LoVo (cell line): Measurements from ENCODE around the gene LZTS3.
"Not testable (repeated sequence)": the region's sequence is repeated elsewhere in the genome, so short reads cannot be mapped to it uniquely, and the experiment has no call there.

Experiments used
- DNase-seq: peaks from one replicate; pipeline ENCODE4 v3.0.0-alpha.2; 2016; ENCODE audit warnings: low spot score

LZTS3 gene

DNA sequence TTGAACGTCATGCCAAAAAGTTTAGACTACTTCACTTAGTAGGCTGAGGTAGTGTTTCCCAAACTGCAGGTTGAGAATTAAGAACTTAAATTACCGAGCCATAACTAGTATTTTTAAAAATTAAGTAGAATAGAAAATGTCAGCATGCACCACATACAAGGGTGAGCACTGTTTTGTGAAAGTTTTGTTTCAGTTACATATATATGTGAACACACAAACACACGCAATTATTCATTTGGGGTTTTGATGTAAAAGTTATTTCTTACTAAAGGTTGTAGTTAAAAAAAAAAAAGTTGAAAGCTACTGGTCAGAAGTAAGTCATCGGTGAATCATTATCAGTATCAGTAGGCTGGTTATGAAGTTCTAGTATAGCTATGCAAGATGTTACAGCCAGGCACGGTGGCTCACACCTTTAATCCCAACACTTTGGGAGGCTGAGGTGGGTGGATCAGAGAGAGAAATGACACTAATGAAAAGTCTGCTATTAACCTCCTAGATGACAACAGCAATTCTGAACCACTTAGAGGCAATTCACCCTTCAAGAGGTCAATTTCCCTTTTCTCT lies 37.8 kb downstream of the LZTS3 start:
- no peak for DNase-seq

DNA sequence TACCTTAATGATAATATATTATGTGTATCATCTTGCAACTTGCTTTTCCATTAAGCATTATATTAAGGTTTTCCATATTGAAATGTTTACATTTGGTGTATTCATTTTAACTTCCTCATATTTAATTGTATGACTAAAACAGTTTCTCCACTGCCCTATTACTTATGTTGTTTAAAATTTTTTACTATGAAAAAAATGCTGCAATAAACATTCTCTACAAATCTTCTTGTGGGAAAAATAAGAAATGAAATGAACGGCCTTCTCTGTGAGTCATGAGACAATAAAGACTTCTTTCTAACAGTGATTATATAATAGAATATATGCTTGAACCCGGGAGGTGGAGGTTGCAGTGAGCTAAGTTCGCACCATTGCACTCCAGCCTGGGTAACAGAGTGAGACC lies 39.2 kb downstream of the LZTS3 start:
- DNase-seq, result no peak

DNA sequence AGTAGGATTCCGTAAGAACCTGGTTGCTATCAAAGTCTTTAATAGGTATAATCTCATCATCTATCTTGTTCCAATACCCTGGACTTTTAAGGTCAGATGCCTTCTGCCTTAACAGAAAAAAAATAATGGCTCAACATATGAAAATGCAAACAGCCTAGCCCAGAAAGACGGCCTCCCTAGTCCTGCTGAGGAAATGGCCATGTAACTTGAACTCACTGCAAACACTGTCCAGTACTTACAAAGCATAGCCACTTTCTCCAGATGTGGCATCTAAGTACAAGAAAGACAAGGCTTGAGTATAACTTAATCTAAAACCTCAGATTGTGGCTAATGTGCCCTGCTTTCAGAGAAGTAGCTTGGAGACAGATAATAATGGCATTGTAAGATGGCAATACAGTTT lies 40.2 kb downstream of the LZTS3 start:
- DNase-seq, result no peak

DNA sequence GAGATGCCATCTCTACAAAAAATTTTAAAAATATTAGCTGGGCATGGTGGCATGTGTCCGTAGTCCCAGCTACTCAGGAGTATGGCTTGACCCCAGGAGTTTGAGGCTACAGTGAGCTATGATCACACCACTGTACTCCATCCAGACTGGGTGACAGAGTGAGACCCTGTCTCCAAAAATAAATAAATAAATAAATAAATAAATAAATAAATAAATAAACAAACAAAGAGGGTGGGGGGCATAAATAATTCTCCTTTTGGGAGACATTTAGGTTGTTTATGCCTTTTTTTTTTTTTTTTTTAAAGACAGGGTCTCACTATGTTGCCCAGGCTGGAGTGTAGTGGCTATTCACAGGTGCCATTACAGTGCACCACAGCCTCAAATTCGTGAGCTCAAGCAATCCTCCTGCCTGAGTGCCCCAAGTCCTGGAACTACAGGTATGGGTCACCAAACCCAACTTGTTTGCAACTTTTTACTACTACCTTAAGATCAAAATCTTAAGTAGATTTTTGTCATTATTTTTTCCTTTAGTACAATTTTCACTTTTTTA lies 43.2 kb downstream of the LZTS3 start:
- no peak for DNase-seq

DNA sequence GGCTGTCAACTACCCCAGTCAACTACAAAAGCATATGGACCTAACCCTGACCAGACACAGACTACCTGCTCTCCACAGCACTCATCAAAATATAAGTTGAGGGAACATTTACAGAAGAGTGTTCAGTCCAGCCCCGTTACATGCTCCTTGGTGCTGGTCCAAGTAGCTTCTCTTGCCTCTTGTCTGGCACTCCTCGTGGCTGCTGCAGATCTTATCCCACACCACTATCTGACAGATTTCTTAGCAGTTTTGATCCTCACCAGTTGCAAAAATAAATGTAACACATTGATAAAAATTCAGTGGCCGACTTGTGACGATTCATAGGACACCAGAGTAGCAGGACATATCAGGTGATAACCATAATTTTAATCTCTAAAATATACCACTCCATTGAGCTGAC lies 44.3 kb downstream of the LZTS3 start:
- no peak for DNase-seq

DNA sequence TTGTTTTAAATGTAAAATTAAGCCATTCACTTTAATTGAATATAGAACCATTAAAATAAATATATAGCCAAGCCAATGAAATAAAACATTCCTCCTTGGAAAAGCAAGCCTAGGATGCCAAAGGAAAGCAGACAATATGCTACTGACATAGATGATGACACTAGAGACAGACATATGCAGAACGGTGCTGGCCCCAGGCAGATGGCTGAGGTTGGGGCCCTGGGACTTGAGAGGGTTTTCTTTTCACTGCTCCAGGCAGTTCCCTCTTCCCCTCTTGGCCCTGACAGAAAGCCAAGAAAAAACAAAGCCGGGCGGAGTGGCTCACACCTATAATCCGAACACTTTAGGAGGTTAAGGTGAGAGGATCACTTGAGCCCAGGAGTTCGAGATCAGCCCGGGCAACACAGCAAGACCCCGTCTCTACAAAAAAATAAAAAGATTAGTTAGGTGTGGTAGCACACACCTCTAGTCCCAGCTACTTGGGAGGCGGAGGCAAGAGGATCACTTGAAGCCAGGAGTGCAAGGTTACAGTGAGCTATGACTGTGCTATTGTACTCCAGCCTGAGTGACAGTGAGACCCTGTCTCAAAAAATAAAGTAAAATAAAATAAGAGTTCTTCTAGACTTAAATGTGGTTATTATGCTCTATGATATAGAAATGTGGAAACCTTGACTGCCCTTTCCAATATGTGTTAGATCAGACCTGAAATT lies 44.9 kb downstream of the LZTS3 start:
- DNase-seq, result no peak

DNA sequence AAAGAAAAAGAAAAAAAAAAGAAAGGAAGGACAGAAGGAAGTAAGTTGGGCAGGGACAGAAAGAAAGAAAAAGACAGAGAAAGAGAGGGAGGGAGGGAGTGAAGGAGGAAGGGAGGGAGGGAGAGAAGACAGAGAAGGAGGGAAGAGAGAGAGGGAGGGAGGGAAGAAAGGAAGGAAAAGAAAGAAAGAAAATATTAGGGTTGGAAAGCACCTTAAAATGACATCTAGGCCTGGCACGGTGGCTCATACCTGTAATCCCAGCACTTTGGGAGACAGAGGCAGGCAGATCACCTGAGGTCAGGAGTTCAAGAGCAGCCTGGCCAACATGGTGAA lies 46.9 kb downstream of the LZTS3 start:
- DNase-seq, result no peak

DNA sequence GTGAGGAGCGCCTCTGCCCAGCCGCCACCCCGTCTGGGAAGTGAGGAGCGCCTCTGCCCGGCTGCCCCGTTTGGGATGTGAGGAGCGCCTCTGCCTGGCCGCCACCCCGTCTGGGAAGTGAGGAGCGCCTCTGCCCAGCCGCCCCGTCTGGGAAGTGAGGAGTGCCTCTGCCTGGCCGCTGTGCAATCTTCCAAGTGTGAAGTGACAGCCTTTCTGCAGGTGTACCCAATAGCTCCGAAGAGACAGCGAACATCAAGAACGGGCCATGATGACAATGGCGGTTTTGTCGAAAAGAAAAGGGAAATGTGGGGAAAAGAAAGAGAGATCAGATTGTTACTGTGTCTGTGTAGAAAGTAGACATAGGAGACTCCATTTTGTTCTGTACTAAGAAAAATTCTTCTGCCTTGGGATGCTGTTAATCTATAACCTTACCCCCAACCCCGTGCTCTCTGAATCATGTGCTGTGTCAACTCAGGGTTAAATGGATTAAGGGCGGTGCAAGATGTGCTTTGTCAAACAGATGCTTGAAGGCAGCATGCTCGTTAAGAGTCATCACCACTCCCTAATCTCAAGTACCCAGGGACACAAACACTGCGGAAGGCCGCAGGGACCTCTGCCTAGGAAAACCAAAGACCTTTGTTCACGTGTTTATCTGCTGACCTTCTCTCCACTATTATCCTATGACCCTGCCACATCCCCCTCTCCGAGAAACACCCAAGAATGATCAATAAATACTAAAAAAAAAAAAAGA lies 47.4 kb downstream of the LZTS3 start:
- not testable (repeated sequence) for DNase-seq

DNA sequence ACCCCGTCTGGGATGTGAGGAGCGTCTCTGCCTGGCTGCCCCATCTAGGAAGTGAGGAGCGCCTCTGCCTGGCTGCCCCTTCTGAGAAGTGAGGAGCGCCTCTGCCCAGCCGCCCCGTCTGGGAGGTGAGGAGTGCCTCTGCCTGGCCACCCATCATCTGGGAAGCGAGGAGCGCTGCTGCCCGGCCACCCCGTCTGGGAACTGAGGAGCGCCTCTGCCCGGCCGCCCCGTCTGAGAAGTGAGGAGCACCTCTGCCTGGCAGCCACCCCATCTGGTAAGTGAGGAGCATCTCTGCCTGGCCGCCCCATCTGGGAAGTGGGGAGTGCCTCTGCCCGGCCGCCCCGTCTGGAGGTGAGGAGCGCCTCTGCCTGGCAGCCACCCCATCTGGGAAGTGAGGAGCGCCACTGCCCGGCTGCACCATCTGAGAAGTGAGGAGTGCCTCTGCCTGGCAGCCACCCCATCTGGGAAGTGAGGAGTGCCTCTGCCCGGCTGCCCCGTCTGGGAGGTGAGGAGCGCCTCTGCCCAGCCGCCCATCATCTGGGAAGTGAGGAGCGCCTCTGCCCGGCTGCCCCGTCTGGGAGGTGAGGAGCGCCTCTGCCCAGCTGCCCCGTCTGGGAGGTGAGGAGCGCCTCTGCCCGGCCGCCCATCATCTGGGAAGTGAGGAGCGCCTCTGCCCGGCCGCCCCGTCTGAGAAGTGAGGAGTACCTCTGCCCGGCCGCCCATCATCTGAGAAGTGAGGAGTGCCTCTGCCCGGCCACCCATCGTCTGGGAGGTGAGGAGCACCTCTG lies 48.4 kb downstream of the LZTS3 start:
- DNase-seq, result not testable (repeated sequence)

DNA sequence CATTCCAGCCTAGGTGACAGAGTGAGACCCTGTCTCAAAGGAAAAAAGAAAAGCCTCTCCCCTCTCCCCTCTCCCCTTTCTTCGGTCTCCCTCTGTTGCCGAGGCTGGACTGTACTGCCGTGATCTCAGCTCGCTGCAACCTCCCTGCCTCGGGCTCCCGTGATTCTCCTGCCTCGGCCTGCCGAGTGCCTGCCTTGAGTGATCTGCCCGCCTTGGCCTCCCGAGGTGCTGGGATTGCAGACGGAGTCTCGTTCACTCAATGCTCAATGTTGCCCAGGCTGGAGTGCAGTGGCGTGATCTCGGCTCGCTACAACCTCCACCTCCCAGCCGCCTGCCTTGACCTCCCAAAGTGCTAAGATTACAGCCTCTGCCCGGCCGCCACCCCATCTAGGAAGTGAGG lies 49.2 kb downstream of the LZTS3 start:
- not testable (repeated sequence) for DNase-seq

DNA sequence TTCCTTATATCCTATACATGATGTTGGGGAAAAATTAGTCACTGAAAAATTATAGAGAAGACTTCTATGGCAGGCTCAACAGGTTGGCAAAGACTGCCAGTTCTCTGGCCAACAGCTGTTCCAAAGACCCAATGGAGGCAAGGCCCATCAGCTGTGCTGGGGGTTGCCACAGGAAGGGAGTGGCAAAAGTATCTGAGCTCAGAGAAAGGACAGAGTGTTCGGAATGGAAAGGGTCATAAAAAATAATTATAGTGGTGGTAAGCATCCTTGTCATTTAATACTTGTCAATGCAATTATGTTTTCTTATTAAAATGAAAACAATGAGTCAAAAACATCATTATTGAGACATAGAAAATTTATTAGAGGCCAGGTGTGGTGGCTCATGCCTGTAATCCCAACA lies 49.8 kb downstream of the LZTS3 start:
- DNase-seq, result no peak

DNA sequence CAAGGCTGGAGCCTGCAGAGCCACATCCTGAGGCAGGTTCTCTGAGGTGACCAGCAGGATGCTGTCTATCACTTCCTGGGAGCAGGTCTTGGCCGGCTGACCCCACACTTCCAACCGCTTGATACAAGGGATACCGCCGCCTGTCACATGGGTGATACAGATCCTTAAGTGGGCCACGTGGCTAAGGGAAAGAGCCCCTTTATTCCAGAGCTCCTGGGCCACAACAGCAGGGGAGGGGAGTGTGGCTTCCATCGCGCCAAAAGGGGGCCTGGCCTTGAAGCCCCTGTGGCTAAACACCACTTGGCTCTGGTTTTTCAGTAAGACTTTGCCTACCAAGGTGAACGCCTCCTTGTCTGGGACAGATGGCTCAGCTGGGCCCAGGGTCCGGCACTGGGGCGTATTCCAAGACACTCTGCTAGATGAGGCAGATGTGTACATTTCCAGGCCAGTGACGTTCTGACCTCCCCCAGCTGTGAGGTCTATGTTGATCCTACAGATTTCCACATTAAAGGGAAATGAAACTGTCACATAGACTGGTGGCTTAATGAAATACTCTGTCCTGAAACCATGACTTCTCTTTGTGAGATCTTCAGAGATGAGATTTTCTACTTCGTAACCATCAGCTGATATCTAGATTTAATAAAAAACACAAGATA lies 51.3 kb downstream of the LZTS3 start:
- no peak for DNase-seq

DNA sequence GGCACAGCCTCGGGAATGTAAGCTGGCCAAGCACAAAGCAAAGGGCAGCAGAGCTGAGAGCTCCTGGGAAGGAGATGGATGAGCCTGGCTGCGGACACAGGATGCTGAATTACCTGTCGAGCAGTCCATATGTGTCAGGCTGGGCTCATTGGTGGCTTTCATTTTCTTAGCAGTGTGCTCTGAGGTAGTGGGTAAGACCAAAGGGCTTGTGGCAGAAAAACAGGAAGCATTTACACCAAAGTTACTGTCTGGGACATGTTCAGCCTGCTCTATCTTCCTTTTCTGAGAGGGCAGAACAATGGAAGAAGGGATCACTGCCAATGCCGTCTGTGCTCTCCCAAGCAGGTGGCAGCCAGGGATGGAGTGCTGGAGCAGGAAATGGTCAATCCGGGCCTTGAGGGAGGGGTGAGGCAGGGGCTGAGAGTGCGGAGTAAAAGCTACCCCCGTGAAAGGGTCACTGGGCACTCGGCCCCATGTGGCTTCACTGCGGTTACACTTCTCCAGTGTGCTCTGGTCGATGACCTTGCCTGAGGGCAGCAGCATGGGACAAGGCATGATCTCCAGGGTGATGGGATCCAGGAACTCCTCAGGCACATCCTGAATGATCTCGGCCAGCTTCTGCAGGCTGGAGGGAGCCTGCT lies 52.0 kb downstream of the LZTS3 start:
- no peak for DNase-seq

DNA sequence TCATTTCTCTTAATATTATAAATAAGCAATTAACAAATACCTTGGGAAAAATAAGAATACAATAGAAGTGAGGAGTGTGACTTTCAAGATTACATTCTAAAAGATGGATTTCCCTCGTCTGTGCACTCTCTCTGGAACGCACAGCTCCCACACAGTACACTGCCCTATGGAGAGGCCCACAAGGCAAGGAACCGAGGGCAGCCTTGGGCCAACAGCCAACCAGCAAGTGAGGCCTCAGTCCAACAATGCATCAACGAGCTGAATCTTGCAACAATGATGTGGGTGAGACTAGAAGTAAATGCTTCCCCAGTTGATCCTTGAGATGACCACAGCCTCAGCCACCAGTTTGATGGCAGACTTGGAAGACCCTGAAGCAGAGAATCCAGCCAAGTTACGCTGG lies 54.3 kb downstream of the LZTS3 start:
- no peak for DNase-seq

DNA sequence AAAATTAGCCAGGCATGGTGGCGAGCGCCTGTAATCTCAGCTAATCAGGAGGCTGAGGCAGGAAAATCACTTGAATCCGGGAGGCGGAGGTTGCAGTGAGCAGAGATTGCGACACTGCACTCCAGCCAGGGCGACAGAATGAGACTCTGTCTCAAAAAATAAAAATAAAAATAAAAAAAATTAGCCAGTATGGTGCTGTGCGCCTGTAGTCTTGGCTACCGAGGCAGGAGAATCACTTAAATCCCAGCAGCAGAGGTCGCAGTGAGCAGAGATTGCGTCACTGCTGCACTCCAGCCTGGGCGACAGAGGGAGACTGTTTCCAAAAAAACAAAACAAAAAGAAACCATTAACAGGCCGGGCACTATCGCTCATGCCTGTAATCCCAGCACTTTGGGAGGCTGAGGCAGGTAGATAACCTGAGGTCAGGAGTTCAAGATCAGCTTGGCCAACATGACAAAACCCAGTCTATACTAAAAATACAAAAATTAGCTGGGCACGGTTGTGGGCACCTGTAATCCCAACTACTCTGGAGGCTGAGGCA lies 55.4 kb downstream of the LZTS3 start:
- not testable (repeated sequence) for DNase-seq

DNA sequence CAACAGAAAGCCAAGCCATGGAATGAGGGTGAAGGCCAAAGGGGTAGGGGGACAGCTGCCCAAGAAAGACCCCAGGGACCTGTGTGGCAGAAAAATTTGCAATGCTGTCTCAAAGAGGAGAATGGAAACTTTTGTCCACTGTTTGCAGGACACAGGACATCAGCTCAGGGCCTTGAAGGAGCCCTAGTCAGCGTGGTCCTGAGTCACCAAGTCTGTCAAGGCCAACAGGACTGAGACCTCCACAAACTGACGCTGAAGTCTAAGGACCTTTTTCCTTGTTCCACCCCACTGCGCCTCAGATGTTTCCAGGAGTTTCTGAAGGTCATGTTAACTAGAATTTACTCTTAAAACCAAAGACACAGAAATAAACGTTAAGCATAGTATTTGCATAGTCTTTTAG lies 57.0 kb downstream of the LZTS3 start:
- DNase-seq, result no peak

DNA sequence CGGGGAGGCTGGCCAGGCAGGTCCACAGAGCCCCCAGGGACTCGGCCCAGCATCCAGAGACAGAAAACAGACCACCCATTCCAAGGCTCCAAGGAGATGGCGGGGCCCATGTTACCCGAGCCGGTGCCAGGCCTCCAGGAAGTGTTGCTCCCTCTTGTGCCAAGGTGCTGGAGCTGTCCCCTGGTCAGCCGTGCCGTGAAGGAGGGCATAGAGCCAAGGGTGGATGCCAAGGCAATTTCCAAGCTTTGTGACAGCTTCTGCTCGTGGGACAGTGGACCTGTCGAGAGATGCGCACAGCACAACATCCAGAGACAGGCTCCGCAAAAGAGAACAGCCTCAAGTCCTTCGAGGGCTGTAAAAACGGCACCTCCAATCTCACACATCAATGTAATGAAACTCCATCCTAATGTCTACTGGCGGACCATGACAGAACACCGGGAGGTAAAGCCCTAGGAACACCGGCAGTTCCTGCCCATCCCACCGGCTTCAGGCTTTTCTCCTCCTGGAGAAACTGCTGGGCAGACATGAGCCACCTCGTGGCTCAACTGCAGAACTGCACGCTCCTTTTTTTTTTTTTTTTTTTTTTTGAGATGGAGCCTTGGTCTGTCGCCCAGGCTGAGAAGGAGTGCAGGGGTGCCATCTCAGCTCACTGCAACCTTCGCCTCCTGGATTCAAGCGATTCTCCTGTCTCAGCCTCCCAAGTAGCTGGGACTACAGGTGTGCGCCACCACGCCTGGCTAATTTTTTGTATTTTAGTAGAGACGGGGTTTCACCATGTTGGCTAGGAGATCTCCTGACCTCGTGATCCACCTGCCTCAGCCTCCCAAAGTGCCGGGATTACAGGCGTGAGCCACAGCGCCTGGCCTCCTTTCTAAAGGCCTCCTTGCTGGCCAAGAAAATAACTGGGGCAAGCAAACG lies 57.9 kb downstream of the LZTS3 start:
- peak; percentile 33 for DNase-seq
